K562 (cell line): Measurements from ENCODE around the gene PPM1G. TPM values are rescaled to one million over a fixed set of nuclear protein-coding genes. Genes with fewer than 3 reads are reported as not detected.
A peak's percentile ranks its signal among the peaks of the same experiment; 100 is the strongest.

Experiments
- BRF1 ChIP-seq: IDR thresholded peaks from 3 replicates; pipeline ENCODE4 v1.6.1; 2011; ENCODE audit warnings: borderline replicate concordance, mild to moderate bottlenecking; ENCODE audit not compliant: insufficient read length; ENCODE audit errors: extremely low read depth
- C11orf30 ChIP-seq: fragments of 450-650 bp; IDR thresholded peaks from 2 replicates; pipeline ENCODE4 v1.6.1; 2016; ENCODE audit warnings: low read depth, mild to moderate bottlenecking
- DDX20 ChIP-seq: fragments of 450-650 bp; IDR thresholded peaks from 2 replicates; pipeline ENCODE4 v1.6.1; 2016; ENCODE audit warnings: missing genetic modification characterization, low read depth, mild to moderate bottlenecking, missing compliant biosample characterization, moderate library complexity
- E2F3 ChIP-seq: fragments of 250-450 bp; sonication (Bioruptor Pico); IDR thresholded peaks from 2 replicates; pipeline ENCODE4 v1.4.0; 2020; ENCODE audit warnings: mild to moderate bottlenecking
- GATAD2B ChIP-seq: fragments of 450-650 bp; IDR thresholded peaks from 2 replicates; pipeline ENCODE4 v1.6.1; 2017; ENCODE audit warnings: mild to moderate bottlenecking, borderline replicate concordance
- KLF10 ChIP-seq: fragments of 250-450 bp; sonication (Bioruptor Pico); IDR thresholded peaks from 2 replicates; pipeline ENCODE4 v1.6.1; 2021; ENCODE audit warnings: matching md5 sums
- MAZ ChIP-seq, 2 experiments: fragments of 450-650 bp in 1 of 2; sonication (generic) in 1 of 2; formaldehyde crosslinking; IDR thresholded peaks in 1 of 2; conservative IDR thresholded peaks in 1 of 2; 2 replicates each; pipeline versions ENCODE4 v1.4.0 to v1.5.0; 2020; ENCODE audit warnings: mild to moderate bottlenecking in 1 of 2, missing genetic modification reagents in 1 of 2
- MITF ChIP-seq: IDR thresholded peaks from 2 replicates; pipeline ENCODE4 v1.6.1; 2014; ENCODE audit warnings: antibody characterized with exemption
- NFRKB ChIP-seq: fragments of 450-650 bp; IDR thresholded peaks from 2 replicates; pipeline ENCODE4 v1.6.1; 2016; ENCODE audit warnings: low read depth
- NR0B1 ChIP-seq: fragments of 450-650 bp; IDR thresholded peaks from one replicate; pipeline ENCODE4 v1.6.1; 2018; ENCODE audit warnings: mild to moderate bottlenecking, moderate library complexity; ENCODE audit not compliant: partially characterized antibody
- POLR2B ChIP-seq: fragments of 450-650 bp; IDR thresholded peaks from 2 replicates; pipeline ENCODE4 v1.6.1; 2018; ENCODE audit warnings: low read depth; ENCODE audit not compliant: partially characterized antibody
- POLR3A ChIP-seq: IDR thresholded peaks from 2 replicates; pipeline ENCODE4 v1.6.1; 2011; ENCODE audit warnings: borderline replicate concordance, mild to moderate bottlenecking, moderate library complexity; ENCODE audit not compliant: insufficient read length, insufficient read depth; ENCODE audit errors: extremely low read depth
- POLR3G ChIP-seq: IDR thresholded peaks from 2 replicates; pipeline ENCODE4 v1.6.1; 2011; ENCODE audit not compliant: insufficient read length, insufficient replicate concordance; ENCODE audit errors: extremely low read depth
- RBM15 ChIP-seq: fragments of 200-400 bp; formaldehyde crosslinking; IDR thresholded peaks from 2 replicates; pipeline ENCODE4 v1.6.1; 2018; ENCODE audit warnings: mild to moderate bottlenecking, low read length, moderate library complexity; ENCODE audit not compliant: insufficient read depth
- RFX7 ChIP-seq: fragments of 250-450 bp; sonication (Bioruptor Pico); IDR thresholded peaks from 2 replicates; pipeline ENCODE4 v1.5.1; 2021; ENCODE audit warnings: mild to moderate bottlenecking
- SIN3A ChIP-seq, 2 experiments: fragments of 150-350 bp in 1 of 2; IDR thresholded peaks; 2 replicates each; pipeline ENCODE4 v1.6.1; 2011 to 2016; ENCODE audit warnings: borderline replicate concordance in 2 of 2, low read depth in 2 of 2, low read length in 2 of 2, mild to moderate bottlenecking in 2 of 2, moderate library complexity in 2 of 2; ENCODE audit not compliant: control insufficient read depth in 1 of 2
- SMARCB1 ChIP-seq: IDR thresholded peaks from 2 replicates; pipeline ENCODE4 v1.6.1; 2011; ENCODE audit warnings: improper control_type of control experiment, low read depth; ENCODE audit not compliant: insufficient read length
- ZKSCAN8 ChIP-seq: fragments of 200-800 bp; sonication (Bioruptor generic); IDR thresholded peaks from 2 replicates; pipeline ENCODE4 v1.6.1; 2016; ENCODE audit warnings: missing genetic modification characterization, missing compliant biosample characterization
- ZNF282 ChIP-seq: sonication (generic); formaldehyde crosslinking; IDR thresholded peaks from 2 replicates; pipeline ENCODE4 v1.8.1; 2023; ENCODE audit warnings: missing genetic modification reagents
- polyA plus RNA-seq, 8 experiments: library from polyadenylated mRNA; depleted of rRNA in 4 of 8; stranded (reverse) in 5 of 8; unstranded in 3 of 8; fragments of >200 nt; fragmentation: Nextera tagmentation in 2 of 8; fragmentation: Illumina TruSeq in 1 of 8; extraction: Ambion mirVana in 2 of 8; extraction: Trizol in 1 of 8; gene quantifications; 2 replicates each; pipeline versions ENCODE4 v1.2.1 to v1.2.3, GENCODE V29; 2011 to 2014; ENCODE audit warnings: inconsistent platforms in 1 of 8, missing spikeins in 1 of 8
- total RNA-seq, 7 experiments: library from RNA; depleted of rRNA in 6 of 7; stranded (reverse); fragments of >200 nt in 6 of 7; fragmentation: Illumina TruSeq in 2 of 7; extraction: Trizol in 2 of 7; gene quantifications; 2 replicates each; pipeline versions ENCODE4 v1.2.1 to v1.2.3, GENCODE V29; 2011 to 2021; ENCODE audit warnings: low replicate concordance in 1 of 7
- TF ChIP-seq, protein P1 (sequence below): fragments of 250-450 bp; sonication (Bioruptor Pico); IDR thresholded peaks from 2 replicates; pipeline ENCODE4 v1.8.0; 2021; ENCODE audit warnings: moderate library complexity, mild to moderate bottlenecking, inconsistent platforms

The PPM1G gene
- total and polyA plus RNA-seq, 9 of the 15 experiments (the other 6 are each of a cell fraction or from before 2014, with no cell fraction given) = 61.7 to 230 (median 153) TPM

DNA sequence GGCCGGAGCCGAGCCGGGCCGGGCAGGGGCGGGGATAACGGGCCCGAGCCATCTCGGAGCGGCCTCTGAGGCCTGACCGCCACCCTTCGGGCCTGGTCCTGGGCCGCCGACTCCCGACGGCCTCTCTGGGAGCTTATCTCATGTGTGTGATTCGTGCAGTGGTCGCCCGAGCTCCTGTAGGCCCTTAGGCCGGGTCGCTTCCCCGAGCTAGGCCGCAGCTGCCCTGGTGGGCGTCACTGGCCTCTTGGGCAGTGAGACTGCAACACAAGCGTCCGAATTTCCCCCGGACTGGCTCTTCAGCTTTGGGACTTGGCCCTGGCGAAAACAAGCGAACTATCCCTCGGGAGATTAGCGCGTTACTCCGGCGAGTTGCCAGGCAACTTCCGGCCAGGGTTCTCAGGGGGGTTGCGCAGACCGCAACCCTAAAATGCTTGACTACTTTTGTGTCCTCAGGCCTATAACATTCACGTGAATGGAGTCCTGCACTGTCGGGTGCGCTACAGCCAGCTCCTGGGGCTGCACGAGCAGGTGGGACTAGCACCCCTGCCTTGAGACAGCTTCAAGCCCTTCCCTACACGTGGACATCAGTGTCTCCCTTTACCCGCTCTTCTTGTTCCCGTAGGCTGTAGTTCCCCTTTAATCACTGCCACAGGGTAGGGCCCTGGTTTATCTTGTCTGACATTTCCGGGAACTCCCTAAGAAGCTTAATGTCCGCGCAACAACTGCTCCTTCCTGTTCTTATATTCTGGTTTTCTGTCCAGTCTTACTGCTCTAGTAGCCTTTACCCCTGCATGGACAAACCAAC, 38.4 kb downstream of the PPM1G start (continued):
- TF ChIP-seq SIN3A (IDR thresholded peaks at IDR 0.05; ENCODE audit: borderline replicate concordance in 2 of 2, control insufficient read depth in 1 of 2, low read depth in 2 of 2, low read length in 2 of 2) (peak; percentile 56 to 76; a peak in 1 of 4 replicates), DDX20 (tag) (no peak), POLR3G (no peak), POLR3A (no peak), ZKSCAN8 (CRISPR knock-in tag) (no peak), ZNF282 (no peak; the same call in 1 of the 2 replicates), BRF1 (no peak), SMARCB1 (no peak), KLF10 (CRISPR knock-in tag) (no peak), POLR2B (no peak), NFRKB (peak; percentile 46; the same call in 1 of the 2 replicates), E2F3 (CRISPR knock-in tag) (peak; percentile 70; the same call in 1 of the 2 replicates), RFX7 (CRISPR knock-in tag) (no peak), MITF (no peak), RBM15 (no peak), MAZ (CRISPR knock-in tag; conservative IDR thresholded peaks at IDR 0.05 in 1 of 2, IDR thresholded peaks at IDR 0.05 in 1 of 2) (no peak), C11orf30 (no peak), GATAD2B (no peak), NR0B1 (no peak)
- TF ChIP-seq, protein P1, sequence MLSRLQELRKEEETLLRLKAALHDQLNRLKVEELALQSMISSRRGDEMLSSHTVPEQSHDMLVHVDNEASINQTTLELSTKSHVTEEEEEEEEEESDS (CRISPR knock-in tag) = no peak
